NOMO-1 treated with DMSO at 0.1 percent for 48 hours (cell line): Measurements from ENCODE around the gene TEC.
"Not testable (repeated sequence)": the region's sequence is repeated elsewhere in the genome, so short reads cannot be mapped to it uniquely, and the experiment has no call there.

Experiments
- DNase-seq: peaks from one replicate; lab custom pipeline; 2025; ENCODE audit not compliant: unreplicated experiment; lab: John Stamatoyannopoulos, UW

Gene TEC

GRCh38 chr4:48197643-48198237, 71.9 kb downstream of the TEC start:
- no peak for DNase-seq

GRCh38 chr4:48196758-48197504, 72.7 kb downstream of the TEC start:
- DNase-seq = peak; percentile 74

- no peak for DNase-seq
These were observed 73.8 kb downstream of the TEC start for GRCh38 chr4:48195853-48196252.

- peak; percentile 84 for DNase-seq
These were observed 74.3 kb downstream of the TEC start for GRCh38 chr4:48195374-48195773.

- peak; percentile 61 for DNase-seq
These were observed 74.7 kb downstream of the TEC start for GRCh38 chr4:48194971-48195370.

- DNase-seq = no peak
These were observed 75.6 kb downstream of the TEC start for GRCh38 chr4:48193921-48194468.

- no peak for DNase-seq
These were observed 76.4 kb downstream of the TEC start for GRCh38 chr4:48193096-48193836.

GRCh38 chr4:48191758-48192157, 77.9 kb downstream of the TEC start:
- DNase-seq = no peak

- DNase-seq = no peak
These were observed 78.8 kb downstream of the TEC start for GRCh38 chr4:48190839-48191238.

- no peak for DNase-seq
These were observed 79.9 kb downstream of the TEC start for GRCh38 chr4:48189731-48190130.

- DNase-seq = no peak
These were observed 81.2 kb downstream of the TEC start for GRCh38 chr4:48188390-48188789.

GRCh38 chr4:48187813-48188212, 81.8 kb downstream of the TEC start:
- DNase-seq = peak; percentile 20

GRCh38 chr4:48187066-48187465, 82.6 kb downstream of the TEC start:
- not testable (repeated sequence) for DNase-seq

- DNase-seq = not testable (repeated sequence)
These were observed 83.2 kb downstream of the TEC start for GRCh38 chr4:48186394-48186793.

GRCh38 chr4:48184882-48185281, 84.8 kb downstream of the TEC start:
- no peak for DNase-seq

- peak; percentile 83 for DNase-seq
These were observed 89.4 kb downstream of the TEC start for GRCh38 chr4:48180234-48180633.

GRCh38 chr4:48178931-48179330, 90.7 kb downstream of the TEC start:
- no peak for DNase-seq

- no peak for DNase-seq
These were observed 93.8 kb downstream of the TEC start for GRCh38 chr4:48175806-48176205.

GRCh38 chr4:48175328-48175727, 94.3 kb downstream of the TEC start:
- no peak for DNase-seq

GRCh38 chr4:48173056-48173991, 96.3 kb downstream of the TEC start:
- DNase-seq = no peak

GRCh38 chr4:48172651-48173050, 97.0 kb downstream of the TEC start:
- DNase-seq = no peak
